GM20000 (cell line): ENCODE measurements around the gene PCDH1.

Source experiments
- DNase-seq: peaks from one replicate; pipeline ENCODE4 v3.0.0; 2012; ENCODE audit warnings: low spot score
- TF ChIP-seq, protein P1 (sequence below): IDR thresholded peaks from 2 replicates; pipeline ENCODE4 v1.5.1; 2012; ENCODE audit warnings: mild to moderate bottlenecking, control low read depth; ENCODE audit errors: extremely low read depth, missing control alignments

Gene PCDH1

DNA sequence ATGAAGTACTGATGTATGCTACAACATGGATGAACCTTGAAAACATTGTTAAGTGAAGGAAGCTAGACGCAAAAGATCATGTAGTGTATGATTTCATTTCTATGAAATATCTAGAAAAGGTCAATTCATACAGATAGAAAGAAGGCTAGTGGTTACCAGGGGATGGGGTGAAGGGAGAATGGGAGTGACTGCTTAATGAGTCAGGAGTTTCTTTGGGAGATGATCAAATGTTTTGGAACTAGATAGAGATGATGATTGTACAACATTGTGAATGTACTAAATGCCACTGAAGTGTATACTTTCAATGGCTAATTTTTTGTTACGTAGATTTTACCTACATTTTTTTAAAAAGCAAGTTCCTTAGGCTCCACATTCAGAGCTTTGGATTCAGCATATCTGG lies 30.6 kb upstream of the PCDH1 start:
- DNase-seq: no peak
- TF ChIP-seq, protein P1, sequence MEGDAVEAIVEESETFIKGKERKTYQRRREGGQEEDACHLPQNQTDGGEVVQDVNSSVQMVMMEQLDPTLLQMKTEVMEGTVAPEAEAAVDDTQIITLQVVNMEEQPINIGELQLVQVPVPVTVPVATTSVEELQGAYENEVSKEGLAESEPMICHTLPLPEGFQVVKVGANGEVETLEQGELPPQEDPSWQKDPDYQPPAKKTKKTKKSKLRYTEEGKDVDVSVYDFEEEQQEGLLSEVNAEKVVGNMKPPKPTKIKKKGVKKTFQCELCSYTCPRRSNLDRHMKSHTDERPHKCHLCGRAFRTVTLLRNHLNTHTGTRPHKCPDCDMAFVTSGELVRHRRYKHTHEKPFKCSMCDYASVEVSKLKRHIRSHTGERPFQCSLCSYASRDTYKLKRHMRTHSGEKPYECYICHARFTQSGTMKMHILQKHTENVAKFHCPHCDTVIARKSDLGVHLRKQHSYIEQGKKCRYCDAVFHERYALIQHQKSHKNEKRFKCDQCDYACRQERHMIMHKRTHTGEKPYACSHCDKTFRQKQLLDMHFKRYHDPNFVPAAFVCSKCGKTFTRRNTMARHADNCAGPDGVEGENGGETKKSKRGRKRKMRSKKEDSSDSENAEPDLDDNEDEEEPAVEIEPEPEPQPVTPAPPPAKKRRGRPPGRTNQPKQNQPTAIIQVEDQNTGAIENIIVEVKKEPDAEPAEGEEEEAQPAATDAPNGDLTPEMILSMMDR: no peak

GRCh38 chr5:141906972-141907371 lies 28.8 kb upstream of the PCDH1 start:
- TF ChIP-seq, protein P1: no peak
- DNase-seq: no peak

DNA sequence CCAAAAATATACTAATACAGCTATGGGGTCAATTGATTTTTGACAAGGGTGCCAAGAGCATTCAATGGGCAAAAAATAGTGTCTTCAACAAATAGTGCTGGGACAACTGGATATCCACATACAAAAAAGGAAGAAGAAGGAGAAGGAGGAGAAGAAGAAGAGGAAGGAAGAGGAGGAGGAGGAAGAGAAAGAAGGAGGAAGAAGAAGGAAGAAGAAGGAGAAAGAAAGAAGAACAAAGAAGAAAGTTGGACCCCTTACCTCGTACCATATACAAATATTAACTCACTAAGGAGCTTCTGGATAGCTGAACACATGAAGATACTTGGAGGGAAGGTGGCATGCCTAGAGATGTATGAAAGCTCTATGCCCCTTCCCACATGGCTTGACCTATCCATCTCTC lies 28.3 kb upstream of the PCDH1 start:
- DNase-seq: no peak
- TF ChIP-seq, protein P1: no peak

DNA sequence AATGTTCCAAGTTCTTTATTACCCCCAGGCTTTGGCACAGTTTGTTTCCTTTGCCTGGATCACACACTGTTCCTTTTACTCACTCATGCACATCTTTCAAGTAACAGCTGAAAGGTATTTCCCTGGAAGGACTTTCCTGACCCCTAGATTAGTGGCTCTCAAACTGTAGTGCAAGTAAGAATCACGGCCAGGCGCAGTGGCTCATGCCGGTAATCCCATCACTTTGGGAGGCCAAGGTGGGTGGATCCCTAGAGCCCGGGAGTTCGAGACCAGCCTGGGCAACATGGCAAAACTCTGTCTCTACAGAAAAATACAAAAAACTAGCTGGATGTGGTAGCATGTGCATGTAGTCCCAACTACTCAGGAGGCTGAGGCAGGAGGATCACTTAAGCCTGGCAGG lies 26.3 kb upstream of the PCDH1 start:
- no peak for DNase-seq
- TF ChIP-seq, protein P1: no peak

DNA sequence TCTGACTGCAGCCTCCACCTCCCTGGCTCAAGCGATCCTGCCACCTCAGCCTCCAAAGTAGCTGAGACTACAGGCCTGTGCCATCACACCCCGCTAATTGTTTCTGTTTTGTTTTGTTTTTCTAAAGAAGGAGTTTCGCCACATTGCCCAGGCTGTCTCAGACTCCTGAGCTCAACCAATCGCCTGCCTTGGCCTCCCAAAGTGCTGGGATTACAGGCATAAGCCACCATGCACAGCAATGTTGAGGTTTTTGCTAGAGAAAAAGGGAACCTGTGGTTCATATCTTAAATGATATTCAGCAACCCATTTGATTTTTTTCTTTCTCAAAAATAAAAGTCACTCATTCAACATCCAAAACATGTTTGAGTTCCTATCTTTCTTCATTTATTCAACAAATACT lies 25.1 kb upstream of the PCDH1 start:
- TF ChIP-seq, protein P1: no peak
- DNase-seq: no peak

- DNase-seq: no peak
Measured at GRCh38 chr5:141902015-141902814, 24.0 kb upstream of the PCDH1 start.

GRCh38 chr5:141898448-141899049 lies 20.3 kb upstream of the PCDH1 start:
- TF ChIP-seq, protein P1: no peak
- DNase-seq: no peak

More at GRCh38 chr5:141902015-141902814, 24.0 kb upstream of the PCDH1 start:
- TF ChIP-seq, protein P1: no peak
